Measurements from ENCODE around the gene DDX3X. TPM values are rescaled to one million over a fixed set of nuclear protein-coding genes. Genes with fewer than 3 reads are reported as not detected.

DDX3X gene
- polyA plus RNA-seq, 1 donor from 2014 or later = 165 TPM

DNA sequence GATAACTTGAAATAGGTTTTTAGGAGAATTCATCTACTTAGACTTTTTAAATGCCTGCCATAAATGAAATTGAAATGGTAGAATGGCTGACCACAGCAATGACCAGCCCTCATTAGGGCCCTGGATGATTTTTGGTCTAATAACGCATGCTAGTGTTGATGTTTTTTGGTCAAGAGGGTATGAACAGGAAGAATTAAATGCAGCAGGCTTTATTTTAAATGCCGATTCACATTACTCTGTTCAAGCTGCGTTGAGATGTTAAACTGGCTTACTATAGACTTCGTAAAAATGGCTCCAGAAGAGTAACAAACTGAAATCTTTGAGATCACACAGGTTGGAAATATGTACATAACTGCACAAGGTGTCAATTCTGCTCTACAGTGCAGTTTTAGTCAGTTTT is 14.6 kb downstream of the DDX3X start:
- Histone ChIP-seq H3K27me3 (ENCODE audit: insufficient read depth, low read depth, low read length) (no peaks in the 10 kb centered on the region), H3K4me3 (ENCODE audit: low read length) (no peak overlapping the region), H3K27ac (ENCODE audit: low read length) (no peak overlapping the region), H3F3A (ENCODE audit: insufficient read depth, low read length, poor library complexity, severe bottlenecking) (no peaks in the 10 kb centered on the region), H3K79me2 (replicated peaks; ENCODE audit: insufficient read depth, low read length) (no peaks in the 10 kb centered on the region), H3K9me3 (ENCODE audit: low read length) (no peaks in the 10 kb centered on the region), H3K9me2 (ENCODE audit: insufficient read depth, low read length) (no peaks in the 10 kb centered on the region), H2AFZ (ENCODE audit: low read depth, low read length) (no peak overlapping the region), H3K4me2 (ENCODE audit: low read length) (no peak overlapping the region), H3K36me3 (ENCODE audit: insufficient read depth, low read length) (no peaks in the 10 kb centered on the region), H4K20me1 (ENCODE audit: insufficient read depth) (no peaks in the 10 kb centered on the region), H3K9ac (ENCODE audit: low read length) (no peak overlapping the region)
- TF ChIP-seq RAD21 (conservative IDR thresholded peaks at IDR 0.05) = no peak
- TF ChIP-seq TAF1 (IDR thresholded peaks at IDR 0.05; ENCODE audit: low read depth) = no peak
- TF ChIP-seq, protein P1, sequence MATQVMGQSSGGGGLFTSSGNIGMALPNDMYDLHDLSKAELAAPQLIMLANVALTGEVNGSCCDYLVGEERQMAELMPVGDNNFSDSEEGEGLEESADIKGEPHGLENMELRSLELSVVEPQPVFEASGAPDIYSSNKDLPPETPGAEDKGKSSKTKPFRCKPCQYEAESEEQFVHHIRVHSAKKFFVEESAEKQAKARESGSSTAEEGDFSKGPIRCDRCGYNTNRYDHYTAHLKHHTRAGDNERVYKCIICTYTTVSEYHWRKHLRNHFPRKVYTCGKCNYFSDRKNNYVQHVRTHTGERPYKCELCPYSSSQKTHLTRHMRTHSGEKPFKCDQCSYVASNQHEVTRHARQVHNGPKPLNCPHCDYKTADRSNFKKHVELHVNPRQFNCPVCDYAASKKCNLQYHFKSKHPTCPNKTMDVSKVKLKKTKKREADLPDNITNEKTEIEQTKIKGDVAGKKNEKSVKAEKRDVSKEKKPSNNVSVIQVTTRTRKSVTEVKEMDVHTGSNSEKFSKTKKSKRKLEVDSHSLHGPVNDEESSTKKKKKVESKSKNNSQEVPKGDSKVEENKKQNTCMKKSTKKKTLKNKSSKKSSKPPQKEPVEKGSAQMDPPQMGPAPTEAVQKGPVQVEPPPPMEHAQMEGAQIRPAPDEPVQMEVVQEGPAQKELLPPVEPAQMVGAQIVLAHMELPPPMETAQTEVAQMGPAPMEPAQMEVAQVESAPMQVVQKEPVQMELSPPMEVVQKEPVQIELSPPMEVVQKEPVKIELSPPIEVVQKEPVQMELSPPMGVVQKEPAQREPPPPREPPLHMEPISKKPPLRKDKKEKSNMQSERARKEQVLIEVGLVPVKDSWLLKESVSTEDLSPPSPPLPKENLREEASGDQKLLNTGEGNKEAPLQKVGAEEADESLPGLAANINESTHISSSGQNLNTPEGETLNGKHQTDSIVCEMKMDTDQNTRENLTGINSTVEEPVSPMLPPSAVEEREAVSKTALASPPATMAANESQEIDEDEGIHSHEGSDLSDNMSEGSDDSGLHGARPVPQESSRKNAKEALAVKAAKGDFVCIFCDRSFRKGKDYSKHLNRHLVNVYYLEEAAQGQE (IDR thresholded peaks at IDR 0.05; ENCODE audit: borderline replicate concordance) = no peak
- TF ChIP-seq EZH2 (IDR thresholded peaks at IDR 0.05; ENCODE audit: borderline replicate concordance, insufficient read depth, low read length, poor library complexity, severe bottlenecking) = no peak
- TF ChIP-seq, protein P2, sequence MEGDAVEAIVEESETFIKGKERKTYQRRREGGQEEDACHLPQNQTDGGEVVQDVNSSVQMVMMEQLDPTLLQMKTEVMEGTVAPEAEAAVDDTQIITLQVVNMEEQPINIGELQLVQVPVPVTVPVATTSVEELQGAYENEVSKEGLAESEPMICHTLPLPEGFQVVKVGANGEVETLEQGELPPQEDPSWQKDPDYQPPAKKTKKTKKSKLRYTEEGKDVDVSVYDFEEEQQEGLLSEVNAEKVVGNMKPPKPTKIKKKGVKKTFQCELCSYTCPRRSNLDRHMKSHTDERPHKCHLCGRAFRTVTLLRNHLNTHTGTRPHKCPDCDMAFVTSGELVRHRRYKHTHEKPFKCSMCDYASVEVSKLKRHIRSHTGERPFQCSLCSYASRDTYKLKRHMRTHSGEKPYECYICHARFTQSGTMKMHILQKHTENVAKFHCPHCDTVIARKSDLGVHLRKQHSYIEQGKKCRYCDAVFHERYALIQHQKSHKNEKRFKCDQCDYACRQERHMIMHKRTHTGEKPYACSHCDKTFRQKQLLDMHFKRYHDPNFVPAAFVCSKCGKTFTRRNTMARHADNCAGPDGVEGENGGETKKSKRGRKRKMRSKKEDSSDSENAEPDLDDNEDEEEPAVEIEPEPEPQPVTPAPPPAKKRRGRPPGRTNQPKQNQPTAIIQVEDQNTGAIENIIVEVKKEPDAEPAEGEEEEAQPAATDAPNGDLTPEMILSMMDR (IDR thresholded peaks at IDR 0.05; ENCODE audit: poor library complexity, severe bottlenecking) = no peak
- TF ChIP-seq MXI1 (conservative IDR thresholded peaks at IDR 0.05; ENCODE audit: poor library complexity, severe bottlenecking) = no peak
- TF ChIP-seq SMC3 (conservative IDR thresholded peaks at IDR 0.05; ENCODE audit: poor library complexity) = no peak

DNA sequence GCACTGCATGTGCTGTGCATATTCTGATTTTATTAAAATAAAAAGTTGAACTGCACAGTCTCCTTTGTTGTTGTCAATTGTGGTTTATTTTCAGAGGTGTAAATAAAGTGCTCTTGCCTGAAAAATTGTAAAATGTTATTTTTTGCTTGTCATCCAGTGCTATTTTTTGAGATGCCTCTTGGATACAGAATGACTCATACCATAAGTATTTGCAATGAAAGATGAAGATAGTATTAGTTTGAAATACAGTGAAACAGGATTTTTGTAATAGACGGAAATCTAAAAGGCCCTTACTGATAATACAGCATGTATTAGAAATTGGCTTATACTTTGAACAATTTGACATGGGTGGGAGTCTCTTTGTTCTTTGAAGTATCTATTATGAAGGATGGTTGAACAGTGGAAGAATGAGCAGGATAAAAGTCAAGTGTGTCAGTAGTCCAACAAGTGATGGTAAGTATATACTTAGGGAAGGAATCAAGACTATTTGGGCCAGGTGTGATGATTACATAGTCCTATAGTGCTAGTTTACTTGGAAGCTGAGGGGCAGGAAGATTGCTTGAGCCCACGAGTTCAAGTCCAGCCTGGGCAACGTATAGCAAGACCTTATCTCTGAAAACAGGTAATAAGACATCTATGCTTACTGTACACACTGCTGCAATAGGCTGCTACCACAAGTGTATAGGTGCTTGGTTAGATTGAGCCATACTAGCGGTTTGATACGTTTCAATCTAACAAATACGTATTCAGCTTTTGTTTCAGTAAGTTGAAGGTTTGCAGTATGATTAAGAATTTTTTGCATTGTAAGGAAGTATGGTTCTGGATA is 16.4 kb downstream of the DDX3X start:
- Histone ChIP-seq H3K9me2 (ENCODE audit: insufficient read depth, low read length) (no peaks in the 10 kb centered on the region), H3K27me3 (ENCODE audit: insufficient read depth, low read depth, low read length) (no peaks in the 10 kb centered on the region), H3K36me3 (ENCODE audit: insufficient read depth, low read length) (no peaks in the 10 kb centered on the region), H3K9me3 (ENCODE audit: low read length) (no peaks in the 10 kb centered on the region), H3K79me2 (replicated peaks; ENCODE audit: insufficient read depth, low read length) (no peaks in the 10 kb centered on the region), H3K9ac (ENCODE audit: low read length) (no peak overlapping the region), H3K4me3 (ENCODE audit: low read length) (no peak overlapping the region), H2AFZ (ENCODE audit: low read depth, low read length) (no peak overlapping the region), H3F3A (ENCODE audit: insufficient read depth, low read length, poor library complexity, severe bottlenecking) (no peaks in the 10 kb centered on the region), H4K20me1 (ENCODE audit: insufficient read depth) (no peaks in the 10 kb centered on the region), H3K27ac (ENCODE audit: low read length) (no peak overlapping the region), H3K4me2 (ENCODE audit: low read length) (no peak overlapping the region)
- no peak for TF ChIP-seq MXI1 (conservative IDR thresholded peaks at IDR 0.05; ENCODE audit: poor library complexity, severe bottlenecking)
- peak; percentile 13 for TF ChIP-seq POLR2AphosphoS5 (IDR thresholded peaks at IDR 0.05)
